MCF 10A (cell line): ENCODE data around the gene DAPK2. TPM values are rescaled to one million over a fixed set of nuclear protein-coding genes. Genes with fewer than 3 reads are reported as not detected.

Experiments used
- BruUV-seq: library from RNA; stranded (reverse); fragments of 400-500 nt; replicated peaks from 2 replicates; lab custom pipeline; 2021; lab: Mats Ljungman, UMichigan
- CTCF ChIA-PET: fragments of 300-600 bp; sonication (Branson Sonifier 250); formaldehyde crosslinking; extraction: SDS; loops from one replicate; lab custom pipeline; 2021; ENCODE audit warnings: antibody characterized with exemption, inconsistent platforms; lab: Yijun Ruan, JAX
- POLR2A ChIA-PET: fragments of 300-600, 350-650 bp; sonication (Branson Sonifier 250); formaldehyde crosslinking; extraction: SDS; loops from one replicate; lab custom pipeline; 2020; ENCODE audit warnings: antibody characterized with exemption, inconsistent platforms; lab: Yijun Ruan, JAX
- DNase-seq: peaks from one replicate; pipeline ENCODE4 v3.0.0-alpha.2; 2018; ENCODE audit not compliant: unreplicated experiment
- H3K27ac Mint-ChIP-seq: one replicate; pipeline ENCODE4 v1.8.0; 2022; ENCODE audit warnings: mild to moderate bottlenecking, low read depth, mixed read lengths; ENCODE audit not compliant: unreplicated experiment
- H3K27me3 Mint-ChIP-seq: one replicate; pipeline ENCODE4 v1.8.0; 2022; ENCODE audit warnings: mixed read lengths; ENCODE audit not compliant: insufficient read depth, unreplicated experiment
- H3K36me3 Mint-ChIP-seq: one replicate; pipeline ENCODE4 v1.8.0; 2022; ENCODE audit warnings: mild to moderate bottlenecking, moderate library complexity, mixed read lengths; ENCODE audit not compliant: insufficient read depth, unreplicated experiment
- H3K4me1 Mint-ChIP-seq: one replicate; pipeline ENCODE4 v1.8.0; 2022; ENCODE audit warnings: mixed read lengths; ENCODE audit not compliant: insufficient read depth, unreplicated experiment
- H3K4me3 Mint-ChIP-seq: one replicate; pipeline ENCODE4 v1.8.0; 2022; ENCODE audit warnings: mild to moderate bottlenecking, moderate library complexity, mixed read lengths; ENCODE audit not compliant: unreplicated experiment
- H3K9me3 Mint-ChIP-seq: one replicate; pipeline ENCODE4 v1.8.0; 2022; ENCODE audit warnings: mixed read lengths; ENCODE audit not compliant: unreplicated experiment
- intact Hi-C: fragments of 100-400 bp; cut with micrococcal nuclease; formaldehyde crosslinking; loops from 2 replicates; pipeline ENCODE4 v1.14.1; 2022
- total RNA-seq: library from RNA; stranded (reverse); gene quantifications from 2 replicates; pipeline ENCODE4 v1.2.3, GENCODE V29; 2022
- TF ChIP-seq, protein P1 (sequence below): fragments of 200-600 bp; IDR thresholded peaks from one replicate; pipeline ENCODE4 v1.8.0; 2022; ENCODE audit warnings: antibody characterized with exemption, mild to moderate bottlenecking; ENCODE audit not compliant: unreplicated experiment

The DAPK2 gene
- total RNA-seq, 1 experiment from 2014 or later, result 4.6 TPM

DNA sequence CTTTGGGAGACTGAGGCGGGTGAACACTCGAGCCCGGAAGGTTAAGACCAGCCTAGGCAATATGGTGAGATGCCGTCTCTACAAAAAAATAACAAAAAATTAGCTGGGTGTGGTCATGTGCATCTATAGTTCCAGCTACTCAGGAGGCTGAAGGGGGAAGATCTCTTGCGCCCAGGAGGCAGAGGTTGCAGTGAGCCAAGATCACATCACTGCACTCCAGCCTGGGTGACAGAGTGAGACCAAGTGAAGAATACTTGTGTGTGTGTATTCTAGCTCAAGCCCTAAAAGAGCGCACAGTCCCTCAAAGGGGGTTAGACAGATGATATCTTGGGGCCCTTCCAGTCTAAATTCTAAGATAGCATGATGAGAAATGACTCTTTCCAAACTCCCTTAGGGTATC, 23.7 kb downstream of the DAPK2 start:
- ChIA-PET CTCF (interaction anchor here (0.6 to 1.4 kb wide), 5 partner anchors 23 to 1180 kb away, joined by 3 to 6 read pairs (median 3); partner anchors contain the start of gene DAPK2), POLR2A (interaction anchor here (1.1 to 1.2 kb wide), 3 partner anchors 11 to 16 kb away, joined by 3 to 4 read pairs (median 4); no protein-coding TSS in a partner anchor)
- peaks cover 4% of the 10 kb centered on the region for H3K36me3 Mint-ChIP-seq
- TF ChIP-seq, protein P1, sequence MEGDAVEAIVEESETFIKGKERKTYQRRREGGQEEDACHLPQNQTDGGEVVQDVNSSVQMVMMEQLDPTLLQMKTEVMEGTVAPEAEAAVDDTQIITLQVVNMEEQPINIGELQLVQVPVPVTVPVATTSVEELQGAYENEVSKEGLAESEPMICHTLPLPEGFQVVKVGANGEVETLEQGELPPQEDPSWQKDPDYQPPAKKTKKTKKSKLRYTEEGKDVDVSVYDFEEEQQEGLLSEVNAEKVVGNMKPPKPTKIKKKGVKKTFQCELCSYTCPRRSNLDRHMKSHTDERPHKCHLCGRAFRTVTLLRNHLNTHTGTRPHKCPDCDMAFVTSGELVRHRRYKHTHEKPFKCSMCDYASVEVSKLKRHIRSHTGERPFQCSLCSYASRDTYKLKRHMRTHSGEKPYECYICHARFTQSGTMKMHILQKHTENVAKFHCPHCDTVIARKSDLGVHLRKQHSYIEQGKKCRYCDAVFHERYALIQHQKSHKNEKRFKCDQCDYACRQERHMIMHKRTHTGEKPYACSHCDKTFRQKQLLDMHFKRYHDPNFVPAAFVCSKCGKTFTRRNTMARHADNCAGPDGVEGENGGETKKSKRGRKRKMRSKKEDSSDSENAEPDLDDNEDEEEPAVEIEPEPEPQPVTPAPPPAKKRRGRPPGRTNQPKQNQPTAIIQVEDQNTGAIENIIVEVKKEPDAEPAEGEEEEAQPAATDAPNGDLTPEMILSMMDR, result no peak
- no peak overlapping the region for H3K4me3 Mint-ChIP-seq
- H3K4me1 Mint-ChIP-seq, result peaks cover 19% of the 10 kb centered on the region
- H3K9me3 Mint-ChIP-seq, result peaks cover 11% of the 10 kb centered on the region
- intact Hi-C loops, result no loop called here
- BruUV-seq, result no TSS peak
- H3K27me3 Mint-ChIP-seq, result no peaks in the 10 kb centered on the region
- DNase-seq, result no peak
- no peak overlapping the region for H3K27ac Mint-ChIP-seq

DNA sequence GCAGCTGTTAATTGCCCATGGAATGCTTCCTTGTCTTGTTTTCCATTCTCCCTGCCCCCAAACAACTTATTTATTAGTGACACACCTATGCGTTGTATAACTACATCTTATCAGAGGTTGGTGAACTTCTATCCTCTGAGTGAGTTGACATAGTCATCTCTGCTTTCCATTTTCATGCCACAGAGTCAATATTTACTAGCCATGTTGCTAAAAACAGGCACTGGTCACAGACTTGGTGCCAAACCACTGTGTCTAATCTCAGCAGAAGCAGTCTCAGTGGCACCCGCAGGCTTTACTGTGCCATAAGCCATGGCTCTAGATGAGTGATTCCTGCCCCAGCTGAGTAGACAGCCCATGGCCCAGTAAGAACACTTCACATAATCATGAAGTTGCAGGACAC, 26.5 kb downstream of the DAPK2 start:
- no peak overlapping the region for H3K27ac Mint-ChIP-seq
- peaks cover 4% of the 10 kb centered on the region for H3K36me3 Mint-ChIP-seq
- H3K4me1 Mint-ChIP-seq, result peaks cover 31% of the 10 kb centered on the region
- H3K9me3 Mint-ChIP-seq, result peaks cover 11% of the 10 kb centered on the region
- ChIA-PET POLR2A (interaction anchor here (0.7 kb wide), 1 partner anchor 22 kb away, joined by 3 read pairs; no protein-coding TSS in a partner anchor), CTCF (interaction anchor here (0.7 kb wide), 1 partner anchor 39 kb away, joined by 3 read pairs; no protein-coding TSS in a partner anchor)
- TF ChIP-seq, protein P1, result no peak
- intact Hi-C loops, result no loop called here
- BruUV-seq, result no TSS peak
- H3K4me3 Mint-ChIP-seq, result no peak overlapping the region
- no peaks in the 10 kb centered on the region for H3K27me3 Mint-ChIP-seq
- no peak for DNase-seq

DNA sequence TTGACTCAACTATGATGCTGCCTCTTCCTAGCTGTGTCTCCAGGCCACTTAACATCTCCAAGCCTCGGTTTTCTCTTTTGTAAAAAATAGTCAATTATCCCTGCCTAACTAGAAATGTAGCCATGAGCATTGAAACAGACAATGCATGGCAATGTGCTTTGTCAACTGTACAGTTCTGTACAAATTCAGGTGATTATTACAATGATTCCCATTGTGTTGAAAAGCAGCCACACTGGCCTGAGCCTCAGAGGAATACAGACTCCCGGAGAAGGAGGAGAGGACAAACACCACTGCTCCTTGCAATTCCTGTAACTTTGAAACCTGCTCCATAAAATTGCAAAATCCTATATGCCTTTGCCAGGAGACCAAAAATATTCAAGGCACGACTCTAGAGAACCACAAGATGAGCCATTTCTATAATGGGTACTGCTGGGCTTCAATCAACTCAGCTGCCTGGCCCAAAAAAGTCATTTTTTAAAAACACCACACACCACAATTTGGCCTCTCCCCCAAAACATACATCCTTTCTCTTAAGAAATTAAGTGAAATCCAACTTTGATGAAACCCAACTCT, 28.6 kb downstream of the DAPK2 start:
- H3K27me3 Mint-ChIP-seq, result no peaks in the 10 kb centered on the region
- peak; percentile 31 for DNase-seq
- H3K9me3 Mint-ChIP-seq, result peaks cover 11% of the 10 kb centered on the region
- H3K4me3 Mint-ChIP-seq, result no peak overlapping the region
- peak overlapping the region; percentile 50 for H3K27ac Mint-ChIP-seq
- intact Hi-C loops, result no loop called here
- TF ChIP-seq, protein P1, result no peak
- H3K36me3 Mint-ChIP-seq, result peaks cover 4% of the 10 kb centered on the region
- POLR2A ChIA-PET, result interaction anchor here (1.0 to 2.1 kb wide), 6 partner anchors 8 to 72 kb away, joined by 3 to 8 read pairs (median 5); partner anchors contain the start of gene DAPK2
- CTCF ChIA-PET, result no interaction called here
- BruUV-seq, result no TSS peak
- H3K4me1 Mint-ChIP-seq, result peaks cover 42% of the 10 kb centered on the region

DNA sequence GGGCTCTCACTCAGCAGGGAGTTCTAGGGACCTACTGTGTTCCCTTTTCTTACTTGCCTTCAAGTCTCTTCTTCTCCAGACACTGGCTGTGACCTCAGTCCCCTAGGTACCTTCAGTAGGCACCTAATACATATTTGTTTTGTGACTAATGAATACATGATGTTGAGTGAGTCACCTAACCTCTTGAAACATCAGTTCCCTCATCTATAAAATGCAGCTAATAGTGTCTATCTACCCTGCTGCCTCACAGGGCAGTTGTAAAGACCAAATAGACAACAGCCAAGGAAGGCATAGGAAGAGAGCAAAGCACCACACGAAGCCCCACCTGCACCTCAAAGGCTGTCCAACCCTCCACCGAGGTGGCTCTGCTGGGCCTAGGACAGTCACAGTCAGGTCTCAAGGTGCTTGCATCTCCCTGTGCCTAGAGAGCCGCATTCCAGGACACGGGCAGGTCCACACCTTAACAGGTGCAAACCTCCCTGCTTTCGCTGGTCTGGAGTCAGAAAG, 29.1 kb downstream of the DAPK2 start:
- DNase-seq, result peak; percentile 67
- Mint-ChIP-seq H3K27me3 (no peaks in the 10 kb centered on the region), H3K36me3 (peaks cover 4% of the 10 kb centered on the region), H3K9me3 (peaks cover 11% of the 10 kb centered on the region), H3K4me1 (peaks cover 44% of the 10 kb centered on the region), H3K27ac (peak overlapping the region; percentile 50), H3K4me3 (no peak overlapping the region)
- intact Hi-C loops, result no loop called here
- TF ChIP-seq, protein P1, result no peak
- ChIA-PET POLR2A (interaction anchor here (1.0 to 2.1 kb wide), 5 partner anchors 8 to 29 kb away, joined by 3 to 8 read pairs (median 6); partner anchors contain the start of gene DAPK2), CTCF (no interaction called here)
- no TSS peak for BruUV-seq
